ENCODE results near the gene ACTL7A.

ACTL7A gene

GRCh38 chr9:108867829-108868228 is 5.8 kb downstream of the ACTL7A start:
- no peak for DNase-seq
- Histone ChIP-seq H3K9me3 (ENCODE audit: control insufficient read depth, low read length) (no peaks in the 10 kb centered on the region), H3K27me3 (replicated peaks; ENCODE audit: control insufficient read depth, insufficient read depth, low read length, poor library complexity, severe bottlenecking) (no peaks in the 10 kb centered on the region), H3K36me3 (ENCODE audit: control insufficient read depth, insufficient read depth, low read length) (peaks cover 15% of the 10 kb centered on the region), H3K4me1 (ENCODE audit: control insufficient read depth, insufficient read depth, low read length, poor library complexity, severe bottlenecking) (no peaks in the 10 kb centered on the region), H3K4me3 (ENCODE audit: insufficient read depth, low read depth, low read length, poor library complexity, severe bottlenecking) (no peak overlapping the region), H3K27ac (ENCODE audit: insufficient read depth, low read length, poor library complexity, severe bottlenecking) (no peak overlapping the region)

- H3K27ac ChIP-seq (ENCODE audit: insufficient read depth, low read length, poor library complexity, severe bottlenecking) = no peak overlapping the region
- H3K4me1 ChIP-seq (ENCODE audit: control insufficient read depth, insufficient read depth, low read length, poor library complexity, severe bottlenecking) = no peaks in the 10 kb centered on the region
- no peak for DNase-seq
- peaks cover 26% of the 10 kb centered on the region for H3K36me3 ChIP-seq (ENCODE audit: control insufficient read depth, insufficient read depth, low read length)
- no peaks in the 10 kb centered on the region for H3K27me3 ChIP-seq (replicated peaks; ENCODE audit: control insufficient read depth, insufficient read depth, low read length, poor library complexity, severe bottlenecking)
- H3K9me3 ChIP-seq (ENCODE audit: control insufficient read depth, low read length) = no peaks in the 10 kb centered on the region
- no peak overlapping the region for H3K4me3 ChIP-seq (ENCODE audit: insufficient read depth, low read depth, low read length, poor library complexity, severe bottlenecking)
These were observed 7.1 kb downstream of the ACTL7A start for GRCh38 chr9:108869092-108869725.

- Histone ChIP-seq H3K27ac (ENCODE audit: insufficient read depth, low read length, poor library complexity, severe bottlenecking) (no peak overlapping the region), H3K36me3 (ENCODE audit: control insufficient read depth, insufficient read depth, low read length) (peaks cover 48% of the 10 kb centered on the region), H3K4me3 (ENCODE audit: insufficient read depth, low read depth, low read length, poor library complexity, severe bottlenecking) (no peak overlapping the region), H3K9me3 (ENCODE audit: control insufficient read depth, low read length) (no peaks in the 10 kb centered on the region), H3K4me1 (ENCODE audit: control insufficient read depth, insufficient read depth, low read length, poor library complexity, severe bottlenecking) (no peaks in the 10 kb centered on the region), H3K27me3 (replicated peaks; ENCODE audit: control insufficient read depth, insufficient read depth, low read length, poor library complexity, severe bottlenecking) (no peaks in the 10 kb centered on the region)
- DNase-seq = no peak
These were observed 12.2 kb downstream of the ACTL7A start for GRCh38 chr9:108874058-108874788.

GRCh38 chr9:108876425-108876824 is 14.4 kb downstream of the ACTL7A start:
- no peaks in the 10 kb centered on the region for H3K9me3 ChIP-seq (ENCODE audit: control insufficient read depth, low read length)
- DNase-seq = no peak
- H3K4me1 ChIP-seq (ENCODE audit: control insufficient read depth, insufficient read depth, low read length, poor library complexity, severe bottlenecking) = no peaks in the 10 kb centered on the region
- no peaks in the 10 kb centered on the region for H3K27me3 ChIP-seq (replicated peaks; ENCODE audit: control insufficient read depth, insufficient read depth, low read length, poor library complexity, severe bottlenecking)
- H3K27ac ChIP-seq (ENCODE audit: insufficient read depth, low read length, poor library complexity, severe bottlenecking) = no peak overlapping the region
- peaks cover 66% of the 10 kb centered on the region for H3K36me3 ChIP-seq (ENCODE audit: control insufficient read depth, insufficient read depth, low read length)
- no peak overlapping the region for H3K4me3 ChIP-seq (ENCODE audit: insufficient read depth, low read depth, low read length, poor library complexity, severe bottlenecking)

GRCh38 chr9:108877524-108877923 is 15.5 kb downstream of the ACTL7A start:
- H3K4me1 ChIP-seq (ENCODE audit: control insufficient read depth, insufficient read depth, low read length, poor library complexity, severe bottlenecking) = no peaks in the 10 kb centered on the region
- no peak for DNase-seq
- H3K27ac ChIP-seq (ENCODE audit: insufficient read depth, low read length, poor library complexity, severe bottlenecking) = no peak overlapping the region
- peaks cover 67% of the 10 kb centered on the region for H3K36me3 ChIP-seq (ENCODE audit: control insufficient read depth, insufficient read depth, low read length)
- no peaks in the 10 kb centered on the region for H3K27me3 ChIP-seq (replicated peaks; ENCODE audit: control insufficient read depth, insufficient read depth, low read length, poor library complexity, severe bottlenecking)
- H3K9me3 ChIP-seq (ENCODE audit: control insufficient read depth, low read length) = no peaks in the 10 kb centered on the region
- no peak overlapping the region for H3K4me3 ChIP-seq (ENCODE audit: insufficient read depth, low read depth, low read length, poor library complexity, severe bottlenecking)

GRCh38 chr9:108880738-108881316 is 18.8 kb downstream of the ACTL7A start:
- no peak overlapping the region for H3K27ac ChIP-seq (ENCODE audit: insufficient read depth, low read length, poor library complexity, severe bottlenecking)
- no peak overlapping the region for H3K4me3 ChIP-seq (ENCODE audit: insufficient read depth, low read depth, low read length, poor library complexity, severe bottlenecking)
- H3K27me3 ChIP-seq (replicated peaks; ENCODE audit: control insufficient read depth, insufficient read depth, low read length, poor library complexity, severe bottlenecking) = no peaks in the 10 kb centered on the region
- H3K36me3 ChIP-seq (ENCODE audit: control insufficient read depth, insufficient read depth, low read length) = peaks cover 67% of the 10 kb centered on the region
- no peaks in the 10 kb centered on the region for H3K4me1 ChIP-seq (ENCODE audit: control insufficient read depth, insufficient read depth, low read length, poor library complexity, severe bottlenecking)
- no peaks in the 10 kb centered on the region for H3K9me3 ChIP-seq (ENCODE audit: control insufficient read depth, low read length)
- DNase-seq = no peak

GRCh38 chr9:108882052-108882888 is 20.2 kb downstream of the ACTL7A start:
- H3K4me3 ChIP-seq (ENCODE audit: insufficient read depth, low read depth, low read length, poor library complexity, severe bottlenecking) = no peak overlapping the region
- DNase-seq = no peak
- no peaks in the 10 kb centered on the region for H3K9me3 ChIP-seq (ENCODE audit: control insufficient read depth, low read length)
- H3K27ac ChIP-seq (ENCODE audit: insufficient read depth, low read length, poor library complexity, severe bottlenecking) = no peak overlapping the region
- H3K27me3 ChIP-seq (replicated peaks; ENCODE audit: control insufficient read depth, insufficient read depth, low read length, poor library complexity, severe bottlenecking) = no peaks in the 10 kb centered on the region
- H3K4me1 ChIP-seq (ENCODE audit: control insufficient read depth, insufficient read depth, low read length, poor library complexity, severe bottlenecking) = no peaks in the 10 kb centered on the region
- peaks cover 58% of the 10 kb centered on the region for H3K36me3 ChIP-seq (ENCODE audit: control insufficient read depth, insufficient read depth, low read length)

- Histone ChIP-seq H3K27me3 (replicated peaks; ENCODE audit: control insufficient read depth, insufficient read depth, low read length, poor library complexity, severe bottlenecking) (no peaks in the 10 kb centered on the region), H3K27ac (ENCODE audit: insufficient read depth, low read length, poor library complexity, severe bottlenecking) (no peak overlapping the region), H3K9me3 (ENCODE audit: control insufficient read depth, low read length) (no peaks in the 10 kb centered on the region), H3K36me3 (ENCODE audit: control insufficient read depth, insufficient read depth, low read length) (peaks cover 54% of the 10 kb centered on the region), H3K4me1 (ENCODE audit: control insufficient read depth, insufficient read depth, low read length, poor library complexity, severe bottlenecking) (no peaks in the 10 kb centered on the region), H3K4me3 (ENCODE audit: insufficient read depth, low read depth, low read length, poor library complexity, severe bottlenecking) (no peak overlapping the region)
- no peak for DNase-seq
These were observed 21.0 kb downstream of the ACTL7A start for GRCh38 chr9:108883085-108883484.

- peaks cover 52% of the 10 kb centered on the region for H3K36me3 ChIP-seq (ENCODE audit: control insufficient read depth, insufficient read depth, low read length)
- DNase-seq = no peak
- no peak overlapping the region for H3K4me3 ChIP-seq (ENCODE audit: insufficient read depth, low read depth, low read length, poor library complexity, severe bottlenecking)
- H3K27ac ChIP-seq (ENCODE audit: insufficient read depth, low read length, poor library complexity, severe bottlenecking) = no peak overlapping the region
- H3K9me3 ChIP-seq (ENCODE audit: control insufficient read depth, low read length) = no peaks in the 10 kb centered on the region
- no peaks in the 10 kb centered on the region for H3K4me1 ChIP-seq (ENCODE audit: control insufficient read depth, insufficient read depth, low read length, poor library complexity, severe bottlenecking)
- H3K27me3 ChIP-seq (replicated peaks; ENCODE audit: control insufficient read depth, insufficient read depth, low read length, poor library complexity, severe bottlenecking) = no peaks in the 10 kb centered on the region
These were observed 22.6 kb downstream of the ACTL7A start for GRCh38 chr9:108884701-108885100.

Data from effector memory CD4-positive, alpha-beta T cell (primary cell).